GM12878 (cell line): ENCODE results near the gene DPP6. TPM values are rescaled to one million over a fixed set of nuclear protein-coding genes. Genes with fewer than 3 reads are reported as not detected.

Experiments used
- ATAC-seq: fragments of 200-7000 bp; cut with Tn5 transposase; 3 replicates; pipeline ENCODE4 v1.9.1; 2020; ENCODE audit warnings: mild to moderate bottlenecking, moderate library complexity
- BruUV-seq: library from RNA; stranded (reverse); fragments of 400-500 nt; replicated peaks from 2 replicates; lab custom pipeline; 2021; lab: Mats Ljungman, UMichigan
- CTCF ChIA-PET: fragments of 300-600 bp; sonication (Branson Sonifier 250); formaldehyde crosslinking; extraction: SDS; loops from one replicate; lab custom pipeline; 2021; ENCODE audit warnings: inconsistent platforms; lab: Yijun Ruan, JAX
- POLR2A ChIA-PET: fragments of 350-600 bp; formaldehyde crosslinking; extraction: SDS; loops from one replicate; lab custom pipeline; 2021; ENCODE audit warnings: inconsistent platforms; lab: Charles Lee
- RAD21 ChIA-PET: fragments of 300-600 bp; sonication (Branson Sonifier 250); formaldehyde crosslinking; loops from one replicate; lab custom pipeline; 2023; ENCODE audit warnings: antibody characterized with exemption; ENCODE audit not compliant: unreplicated experiment; lab: Charles Lee
- SMC1A ChIA-PET: fragments of 300-600 bp; sonication (Branson Sonifier 250); formaldehyde crosslinking; loops from one replicate; lab custom pipeline; 2023; ENCODE audit not compliant: unreplicated experiment, uncharacterized antibody; lab: Charles Lee
- DNase-seq: peaks from one replicate; pipeline ENCODE4 v3.0.0-alpha.2; 2011; ENCODE audit warnings: low read depth, low spot score
- FAIRE-seq: peaks from 3 replicates; lab custom pipeline; 2011; peaks lifted over from hg19 to GRCh38; lab: Jason Lieb, UNC
- H2AFZ ChIP-seq: 2 replicates; pipeline ENCODE4 v1.6.0; 2011; ENCODE audit warnings: low read depth, low read length, control low read depth; ENCODE audit not compliant: control insufficient read depth
- H3K27ac ChIP-seq: 2 replicates; pipeline ENCODE4 v1.5.1; 2011; ENCODE audit warnings: control low read depth; ENCODE audit not compliant: control insufficient read depth, insufficient read depth
- H3K27me3 ChIP-seq, 2 experiments: replicated peaks in 1 of 2; 2 replicates each; pipeline versions ENCODE4 v1.6.0 to v1.6.1; 2011; ENCODE audit warnings: low read length in 1 of 2; ENCODE audit not compliant: control insufficient read depth in 2 of 2, insufficient read depth in 2 of 2
- H3K36me3 ChIP-seq, 2 experiments: 2 replicates each; pipeline ENCODE4 v1.5.1; 2011; ENCODE audit warnings: low read length in 1 of 2; ENCODE audit not compliant: control insufficient read depth in 2 of 2, insufficient read depth in 2 of 2
- H3K4me1 ChIP-seq: 2 replicates; pipeline ENCODE4 v1.6.1; 2011; ENCODE audit warnings: mild to moderate bottlenecking, low read length, moderate library complexity, mixed read lengths; ENCODE audit not compliant: control insufficient read depth, insufficient read depth
- H3K4me2 ChIP-seq: 2 replicates; pipeline ENCODE4 v1.6.0; 2011; ENCODE audit warnings: control low read depth; ENCODE audit not compliant: control insufficient read depth, insufficient read depth
- H3K4me3 ChIP-seq: fragments of 200-600 bp; sonication (generic); 2 replicates; pipeline ENCODE4 v1.5.1; 2016
- H3K79me2 ChIP-seq: 2 replicates; pipeline ENCODE4 v1.6.0; 2011; ENCODE audit warnings: low read length; ENCODE audit not compliant: control insufficient read depth, insufficient read depth
- H3K9ac ChIP-seq: 2 replicates; pipeline ENCODE4 v1.8.0; 2011; ENCODE audit warnings: low read length, control low read depth, mixed read lengths; ENCODE audit not compliant: control insufficient read depth, insufficient read depth
- H3K9me3 ChIP-seq: replicated peaks from 3 replicates; pipeline ENCODE4 v1.5.1; 2011; ENCODE audit warnings: mild to moderate bottlenecking, low read length; ENCODE audit not compliant: control insufficient read depth, insufficient read depth
- H4K20me1 ChIP-seq: 2 replicates; pipeline ENCODE4 v1.6.0; 2011; ENCODE audit not compliant: control insufficient read depth, insufficient read depth
- CHD2 ChIP-seq: IDR thresholded peaks from 2 replicates; pipeline ENCODE4 v1.6.1; 2011; ENCODE audit warnings: low read depth, low read length, improper control_type of control experiment, borderline replicate concordance
- EGR1 ChIP-seq, 2 experiments: IDR thresholded peaks; 1 replicate in 1 of 2; 2 replicates in 1 of 2; pipeline ENCODE4 v1.6.1; 2011 to 2012; ENCODE audit warnings: low read depth in 2 of 2, low read length in 2 of 2, borderline replicate concordance in 1 of 2, mild to moderate bottlenecking in 1 of 2, moderate library complexity in 1 of 2
- EP300 ChIP-seq, 2 experiments: fragments of 150-350 bp in 1 of 2; IDR thresholded peaks; 2 replicates each; pipeline ENCODE4 v1.6.1; 2011 to 2012; ENCODE audit warnings: low read depth in 2 of 2, low read length in 2 of 2, borderline replicate concordance in 1 of 2, improper control_type of control experiment in 1 of 2, inconsistent platforms in 1 of 2; ENCODE audit not compliant: control insufficient read depth in 1 of 2
- EZH2 ChIP-seq: IDR thresholded peaks from 2 replicates; pipeline ENCODE4 v1.6.1; 2012; ENCODE audit warnings: low read depth, mild to moderate bottlenecking, control low read depth, inconsistent platforms, low read length, borderline replicate concordance; ENCODE audit not compliant: control insufficient read depth
- IKZF2 ChIP-seq, 2 experiments: fragments of 450-650 bp; IDR thresholded peaks; 2 replicates each; pipeline ENCODE4 v1.6.1; 2017; ENCODE audit warnings: mild to moderate bottlenecking in 2 of 2, moderate library complexity in 2 of 2
- JUNB ChIP-seq: IDR thresholded peaks from 2 replicates; pipeline ENCODE4 v1.6.1; 2016; ENCODE audit warnings: antibody characterized with exemption, mild to moderate bottlenecking
- RCOR1 ChIP-seq: conservative IDR thresholded peaks from 2 replicates; pipeline ENCODE4 v1.6.1; 2012; ENCODE audit warnings: low read depth, low read length, improper control_type of control experiment
- SIX5 ChIP-seq: IDR thresholded peaks from 2 replicates; pipeline ENCODE4 v1.6.1; 2011; ENCODE audit warnings: mild to moderate bottlenecking, low read depth, low read length, moderate library complexity; ENCODE audit not compliant: severe bottlenecking
- USF2 ChIP-seq: IDR thresholded peaks from 2 replicates; pipeline ENCODE4 v1.6.1; 2011; ENCODE audit warnings: low read depth, low read length, improper control_type of control experiment, borderline replicate concordance
- YY1 ChIP-seq: IDR thresholded peaks from 2 replicates; pipeline ENCODE4 v1.6.1; 2011; ENCODE audit warnings: low read depth, mild to moderate bottlenecking, low read length
- ZNF592 ChIP-seq: fragments of 450-650 bp; IDR thresholded peaks from 2 replicates; pipeline ENCODE4 v1.6.1; 2017; ENCODE audit warnings: mild to moderate bottlenecking, moderate library complexity
- WGBS: methylation state at CpG from one replicate; pipeline ENCODE4 v1.1.6; 2016; ENCODE audit warnings: low lambda C conversion rate; ENCODE audit not compliant: insufficient replicate concordance, insufficient coverage; ENCODE audit errors: missing lambda C conversion rate; 5-methylcytosine and 5-hydroxymethylcytosine counted together
- in situ Hi-C: fragments of 300-500 bp; cut with MboI; formaldehyde crosslinking; loops from 9 replicates; pipeline ENCODE4 v1.14.3; 2018; ENCODE audit warnings: mixed read lengths
- intact Hi-C: fragments of 100-400 bp; cut with micrococcal nuclease; formaldehyde crosslinking; loops from one replicate; pipeline ENCODE4 v1.14.2; 2022; ENCODE audit not compliant: unreplicated experiment
- polyA plus RNA-seq, 11 experiments: library from polyadenylated mRNA; depleted of rRNA in 4 of 11; unstranded in 6 of 11; stranded (reverse) in 5 of 11; fragments of >200 nt; fragmentation: Nextera tagmentation in 4 of 11; fragmentation: Illumina TruSeq in 1 of 11; extraction: Ambion mirVana in 4 of 11; extraction: Trizol in 1 of 11; gene quantifications; 1 replicate in 1 of 11; 2 replicates in 10 of 11; pipeline versions ENCODE4 v1.2.1 to v1.2.3, GENCODE V29; 2011 to 2016; ENCODE audit warnings: inconsistent platforms in 2 of 11, missing spikeins in 2 of 11, low read depth in 1 of 11
- total RNA-seq, 4 experiments: library from RNA; depleted of rRNA in 3 of 4; stranded (reverse); fragments of >200 nt in 3 of 4; fragmentation: Illumina TruSeq in 1 of 4; extraction: Trizol in 1 of 4; gene quantifications; 2 replicates each; pipeline versions ENCODE4 v1.2.1 to v1.2.3, GENCODE V29; 2013 to 2021

The DPP6 gene
- total and polyA plus RNA-seq, 10 of the 15 experiments (the other 5 are each of a cell fraction or from before 2014, with no cell fraction given), result not detected

DNA sequence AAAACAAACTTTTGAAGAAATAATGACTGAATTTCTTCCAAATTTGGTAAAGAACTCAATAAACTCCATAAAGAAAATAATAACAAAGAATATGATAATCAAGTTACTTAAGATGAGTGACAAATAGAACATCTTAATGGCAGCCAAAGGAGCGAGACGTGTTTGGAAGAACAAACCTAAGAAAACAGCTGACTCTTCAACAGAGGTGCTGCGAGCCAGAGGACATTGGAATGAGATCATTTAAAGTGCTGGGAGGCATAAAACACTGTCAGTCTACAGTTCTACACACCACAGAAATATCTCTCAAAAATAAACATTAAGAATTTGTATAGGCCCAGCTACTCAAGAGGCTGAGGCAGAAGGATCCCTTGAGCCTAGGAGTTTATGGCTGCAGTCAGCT, 507.3 kb downstream of the DPP6 start:
- intact Hi-C loops (no loop called here), in situ Hi-C loops (no loop called here)
- Histone ChIP-seq H2AFZ (no peak overlapping the region), H3K4me3 (no peak overlapping the region), H3K9me3 (no peaks in the 10 kb centered on the region), H3K4me2 (no peak overlapping the region), H3K79me2 (no peaks in the 10 kb centered on the region), H3K27me3 (no peaks in the 10 kb centered on the region), H3K36me3 (no peaks in the 10 kb centered on the region), H3K4me1 (no peaks in the 10 kb centered on the region), H3K9ac (no peak overlapping the region), H4K20me1 (no peaks in the 10 kb centered on the region), H3K27ac (no peak overlapping the region)
- POLR2A ChIA-PET, result interaction anchor here (0.6 kb wide), 1 partner anchor 1119 kb away, joined by 5 read pairs; no protein-coding TSS in a partner anchor
- DNase-seq, result no peak
- CTCF ChIA-PET, result no interaction called here
- no peak for ATAC-seq
- SMC1A ChIA-PET, result no interaction called here
- no peak for FAIRE-seq
- WGBS, result 43% methylated on average over 3 of the region's 3 CpGs
- no peak for TF ChIP-seq EGR1 (IDR thresholded peaks at IDR 0.05; ENCODE audit: borderline replicate concordance in 1 of 2, low read depth in 2 of 2, low read length in 2 of 2)
- no peak for TF ChIP-seq EP300 (IDR thresholded peaks at IDR 0.05; ENCODE audit: borderline replicate concordance in 1 of 2, control insufficient read depth in 1 of 2, low read depth in 2 of 2, low read length in 2 of 2)
- TF ChIP-seq SIX5, result no peak
- TF ChIP-seq JUNB, result no peak
- no peak for TF ChIP-seq CHD2
- TF ChIP-seq IKZF2 (IDR thresholded peaks at IDR 0.05), result no peak
- no peak for TF ChIP-seq ZNF592
- no peak for TF ChIP-seq EZH2
- no peak for TF ChIP-seq USF2
- no peak for TF ChIP-seq RCOR1
- TF ChIP-seq YY1, result no peak
- RAD21 ChIA-PET, result no interaction called here
- no TSS peak for BruUV-seq
